Neural progenitor cell (in vitro differentiated cells): ENCODE data around the gene L3HYPDH. TPM values are rescaled to one million over a fixed set of nuclear protein-coding genes. Genes with fewer than 3 reads are reported as not detected.

ENCODE experiments used
- DNase-seq: peaks from one replicate; pipeline ENCODE4 v3.0.0-alpha.2; 2016; ENCODE audit warnings: low spot score
- H2AFZ ChIP-seq: fragments of 200-600 bp; sonication (generic); replicated peaks from 2 replicates; pipeline ENCODE4 v1.6.1; 2016; ENCODE audit warnings: antibody characterized with exemption
- H3F3A ChIP-seq: fragments of 200-600 bp; sonication (generic); 2 replicates; pipeline ENCODE4 v1.6.1; 2016; ENCODE audit warnings: antibody characterized with exemption, low read depth
- H3K27ac ChIP-seq: fragments of 200-600 bp; sonication (generic); 2 replicates; pipeline ENCODE4 v1.5.1; 2016; ENCODE audit warnings: mild to moderate bottlenecking
- H3K27me3 ChIP-seq: fragments of 200-600 bp; sonication (generic); 2 replicates; pipeline ENCODE4 v1.6.1; 2016; ENCODE audit warnings: mild to moderate bottlenecking, moderate library complexity
- H3K36me3 ChIP-seq: fragments of 200-600 bp; sonication (generic); 2 replicates; pipeline ENCODE4 v1.5.1; 2016
- H3K4me1 ChIP-seq: fragments of 200-600 bp; sonication (generic); 2 replicates; pipeline ENCODE4 v1.6.1; 2016; ENCODE audit warnings: mixed run types
- H3K4me2 ChIP-seq: fragments of 200-600 bp; sonication (generic); 2 replicates; pipeline ENCODE4 v1.6.1; 2016
- H3K4me3 ChIP-seq: fragments of 200-600 bp; sonication (generic); 2 replicates; pipeline ENCODE4 v1.5.1; 2016
- H3K79me2 ChIP-seq: fragments of 200-600 bp; sonication (generic); 2 replicates; pipeline ENCODE4 v1.6.1; 2016; ENCODE audit warnings: low read depth
- H3K9ac ChIP-seq: fragments of 200-600 bp; sonication (generic); 2 replicates; pipeline ENCODE4 v1.6.1; 2016
- H3K9me3 ChIP-seq: fragments of 200-600 bp; sonication (generic); 2 replicates; pipeline ENCODE4 v1.5.1; 2016; ENCODE audit warnings: low read depth
- H4K20me1 ChIP-seq: fragments of 200-600 bp; sonication (generic); 2 replicates; pipeline ENCODE4 v1.6.1; 2016; ENCODE audit warnings: low read depth
- H3K27ac Mint-ChIP-seq: 3 replicates; pipeline ENCODE4 v1.8.0; 2021; ENCODE audit warnings: mixed read lengths
- H3K27me3 Mint-ChIP-seq: 2 replicates; pipeline ENCODE4 v1.8.0; 2022; ENCODE audit warnings: low read depth, mild to moderate bottlenecking, inconsistent platforms, moderate library complexity, mixed read lengths; ENCODE audit not compliant: insufficient read depth
- H3K36me3 Mint-ChIP-seq: 3 replicates; pipeline ENCODE4 v1.8.0; 2021; ENCODE audit warnings: mixed read lengths
- H3K4me1 Mint-ChIP-seq: 3 replicates; pipeline ENCODE4 v1.8.0; 2021; ENCODE audit warnings: mixed read lengths
- H3K4me3 Mint-ChIP-seq: 3 replicates; pipeline ENCODE4 v1.8.0; 2021; ENCODE audit warnings: mild to moderate bottlenecking, moderate library complexity, mixed read lengths
- H3K9me3 Mint-ChIP-seq: 3 replicates; pipeline ENCODE4 v1.8.0; 2020; ENCODE audit warnings: mixed read lengths
- EZH2 ChIP-seq: fragments of 200-600 bp; sonication (generic); IDR thresholded peaks from 2 replicates; pipeline ENCODE4 v1.6.1; 2017; ENCODE audit warnings: antibody characterized with exemption, mild to moderate bottlenecking, moderate library complexity
- EZH2phosphoT487 ChIP-seq: fragments of 200-600 bp; sonication (generic); IDR thresholded peaks from 2 replicates; pipeline ENCODE4 v1.6.1; 2017; ENCODE audit warnings: antibody characterized with exemption
- total RNA-seq: library from RNA; depleted of rRNA; stranded (reverse); fragments of >200 nt; gene quantifications from 2 replicates; pipeline ENCODE4 v1.2.3, GENCODE V29; 2015; ENCODE audit warnings: low replicate concordance
- TF ChIP-seq, protein P1 (sequence below): fragments of 200-600 bp; sonication (generic); IDR thresholded peaks from 2 replicates; pipeline ENCODE4 v1.5.1; 2017; ENCODE audit warnings: antibody characterized with exemption, mild to moderate bottlenecking

The L3HYPDH gene
- total RNA-seq, 1 donor from 2014 or later: 20.8 TPM

- Mint-ChIP-seq H3K4me1 (peaks cover 4% of the 10 kb centered on the region), H3K36me3 (peaks cover 2% of the 10 kb centered on the region), H3K27ac (no peak overlapping the region), H3K9me3 (no peaks in the 10 kb centered on the region), H3K4me3 (no peak overlapping the region), H3K27me3 (peaks cover 2% of the 10 kb centered on the region)
- no peak for DNase-seq
- Histone ChIP-seq H3K9me3 (no peaks in the 10 kb centered on the region), H3K79me2 (no peaks in the 10 kb centered on the region), H3K4me1 (peaks cover 7% of the 10 kb centered on the region), H2AFZ (no peak overlapping the region), H3F3A (no peaks in the 10 kb centered on the region), H4K20me1 (no peaks in the 10 kb centered on the region), H3K27ac (no peak overlapping the region), H3K4me3 (no peak overlapping the region), H3K27me3 (no peaks in the 10 kb centered on the region), H3K4me2 (no peak overlapping the region), H3K36me3 (no peaks in the 10 kb centered on the region), H3K9ac (no peak overlapping the region)
- no peak for TF ChIP-seq EZH2
- TF ChIP-seq, protein P1, sequence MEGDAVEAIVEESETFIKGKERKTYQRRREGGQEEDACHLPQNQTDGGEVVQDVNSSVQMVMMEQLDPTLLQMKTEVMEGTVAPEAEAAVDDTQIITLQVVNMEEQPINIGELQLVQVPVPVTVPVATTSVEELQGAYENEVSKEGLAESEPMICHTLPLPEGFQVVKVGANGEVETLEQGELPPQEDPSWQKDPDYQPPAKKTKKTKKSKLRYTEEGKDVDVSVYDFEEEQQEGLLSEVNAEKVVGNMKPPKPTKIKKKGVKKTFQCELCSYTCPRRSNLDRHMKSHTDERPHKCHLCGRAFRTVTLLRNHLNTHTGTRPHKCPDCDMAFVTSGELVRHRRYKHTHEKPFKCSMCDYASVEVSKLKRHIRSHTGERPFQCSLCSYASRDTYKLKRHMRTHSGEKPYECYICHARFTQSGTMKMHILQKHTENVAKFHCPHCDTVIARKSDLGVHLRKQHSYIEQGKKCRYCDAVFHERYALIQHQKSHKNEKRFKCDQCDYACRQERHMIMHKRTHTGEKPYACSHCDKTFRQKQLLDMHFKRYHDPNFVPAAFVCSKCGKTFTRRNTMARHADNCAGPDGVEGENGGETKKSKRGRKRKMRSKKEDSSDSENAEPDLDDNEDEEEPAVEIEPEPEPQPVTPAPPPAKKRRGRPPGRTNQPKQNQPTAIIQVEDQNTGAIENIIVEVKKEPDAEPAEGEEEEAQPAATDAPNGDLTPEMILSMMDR: no peak
These were observed 56.3 kb downstream of the L3HYPDH start for GRCh38 chr14:59427653-59428580.

GRCh38 chr14:59425322-59425935, 58.8 kb downstream of the L3HYPDH start:
- Mint-ChIP-seq H3K36me3 (no peaks in the 10 kb centered on the region), H3K27ac (no peak overlapping the region), H3K4me3 (no peak overlapping the region), H3K27me3 (peaks cover 2% of the 10 kb centered on the region), H3K9me3 (no peaks in the 10 kb centered on the region), H3K4me1 (peaks cover 4% of the 10 kb centered on the region)
- DNase-seq: no peak
- Histone ChIP-seq H2AFZ (no peak overlapping the region), H3F3A (no peaks in the 10 kb centered on the region), H3K4me1 (peaks cover 7% of the 10 kb centered on the region), H3K9ac (no peak overlapping the region), H3K27ac (no peak overlapping the region), H3K4me3 (no peak overlapping the region), H3K27me3 (no peaks in the 10 kb centered on the region), H3K9me3 (no peaks in the 10 kb centered on the region), H4K20me1 (no peaks in the 10 kb centered on the region), H3K4me2 (no peak overlapping the region), H3K79me2 (no peaks in the 10 kb centered on the region), H3K36me3 (no peaks in the 10 kb centered on the region)
- no peak for TF ChIP-seq EZH2phosphoT487
- TF ChIP-seq, protein P1: no peak
- TF ChIP-seq EZH2: no peak

DNA sequence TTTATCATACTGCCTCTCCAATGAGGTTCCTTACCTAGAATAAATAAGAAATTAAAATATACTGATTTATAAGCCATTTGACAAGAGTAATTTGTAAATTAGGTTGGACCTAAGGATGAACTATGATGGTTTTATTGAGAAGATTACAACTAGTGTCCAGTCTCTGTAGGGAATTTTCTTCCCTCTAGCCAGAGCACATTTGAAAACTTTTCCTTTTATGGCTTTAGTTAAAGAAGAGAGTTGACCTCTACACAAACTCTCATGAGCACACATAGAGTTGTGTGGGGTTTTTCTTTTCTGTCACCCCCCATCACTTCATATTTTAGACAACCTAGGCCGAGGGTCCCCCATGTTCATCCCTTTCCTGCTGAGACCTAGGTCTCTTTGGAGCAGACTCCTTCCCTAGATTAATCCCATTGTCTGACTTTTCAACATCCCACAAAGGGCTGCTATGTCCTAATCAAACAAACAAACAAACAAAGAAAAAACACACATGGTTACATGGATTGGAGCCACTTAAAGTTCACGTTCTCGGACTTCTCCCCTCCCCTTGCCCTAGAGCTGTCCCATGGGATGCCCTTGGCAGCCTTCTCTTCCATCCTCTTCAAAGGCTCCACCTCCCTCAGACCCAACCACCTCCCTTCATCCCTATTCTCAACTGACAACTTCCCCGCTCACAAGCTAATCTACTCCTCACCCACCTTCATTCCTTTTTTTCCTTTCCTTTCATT, 59.7 kb downstream of the L3HYPDH start:
- H2AFZ ChIP-seq: no peak overlapping the region

More for the DNA sequence above, 59.7 kb downstream of the L3HYPDH start:
- Histone ChIP-seq H3K79me2 (no peaks in the 10 kb centered on the region), H3K27ac (no peak overlapping the region), H3K9me3 (no peaks in the 10 kb centered on the region), H3F3A (no peaks in the 10 kb centered on the region), H3K36me3 (no peaks in the 10 kb centered on the region), H3K9ac (no peak overlapping the region), H3K4me2 (no peak overlapping the region), H3K27me3 (no peaks in the 10 kb centered on the region), H3K4me3 (no peak overlapping the region), H4K20me1 (no peaks in the 10 kb centered on the region), H3K4me1 (peaks cover 7% of the 10 kb centered on the region)
- TF ChIP-seq EZH2: no peak
- no peak for TF ChIP-seq EZH2phosphoT487
- TF ChIP-seq, protein P1: no peak
- H3K4me3 Mint-ChIP-seq: no peak overlapping the region
- no peaks in the 10 kb centered on the region for H3K9me3 Mint-ChIP-seq
- peak; percentile 7 for DNase-seq
- peaks cover 4% of the 10 kb centered on the region for H3K4me1 Mint-ChIP-seq
- no peaks in the 10 kb centered on the region for H3K36me3 Mint-ChIP-seq
- H3K27ac Mint-ChIP-seq: no peak overlapping the region
- H3K27me3 Mint-ChIP-seq: peaks cover 2% of the 10 kb centered on the region

Other genes with a start within 250 kb of the L3HYPDH start
- 2.3 and 3.1 TPM in 2 replicates for gene GPR135, start 19.0 kb downstream of the L3HYPDH start, total RNA-seq
- gene JKAMP, start 109 bp upstream of the L3HYPDH start, total RNA-seq: 134 and 182 TPM in 2 replicates
- gene CCDC175, start 92.4 kb upstream of the L3HYPDH start, total RNA-seq: 0.24 and 0.31 TPM in 2 replicates